Coronary artery (tissue), 2 donors: ENCODE data around the gene PRELP.

Experiments used
- DNase-seq: peaks from one replicate; pipeline ENCODE4 v3.0.0-alpha.2; 2017; ENCODE audit warnings: low spot score
- H3K27ac ChIP-seq, 2 donors: fragments of 200-600 bp; sonication (generic); one replicate each; pipeline ENCODE4 v1.5.1; 2016 to 2019
- H3K4me3 ChIP-seq: fragments of 200-600 bp; sonication (generic); 2 replicates; pipeline ENCODE4 v1.5.1; 2016; ENCODE audit warnings: mild to moderate bottlenecking, moderate library complexity
- CTCF ChIP-seq: fragments of 200-600 bp; sonication (generic); IDR thresholded peaks from one replicate; pipeline ENCODE4 v1.5.1; 2019; ENCODE audit warnings: antibody characterized with exemption

Gene PRELP

GRCh38 chr1:203437696-203438315 lies 37.8 kb upstream of the PRELP start:
- no peak for TF ChIP-seq CTCF
- Histone ChIP-seq H3K27ac (no peak overlapping the region), H3K4me3 (no peak overlapping the region)
- DNase-seq = peak; percentile 67

- H3K27ac ChIP-seq = peak overlapping the region in 1 of 2 donors; percentile 80
- DNase-seq = no peak
- TF ChIP-seq CTCF = no peak
- no peak overlapping the region for H3K4me3 ChIP-seq
Measured at GRCh38 chr1:203439131-203439730, 36.4 kb upstream of the PRELP start.

- peak; percentile 54 for TF ChIP-seq CTCF
- peak; percentile 91 for DNase-seq
Measured at GRCh38 chr1:203440771-203441170, 34.8 kb upstream of the PRELP start.

GRCh38 chr1:203441766-203442165 lies 33.8 kb upstream of the PRELP start:
- H3K4me3 ChIP-seq = no peak overlapping the region
- DNase-seq = no peak

More at GRCh38 chr1:203440771-203441170, 34.8 kb upstream of the PRELP start:
- no peak overlapping the region for H3K4me3 ChIP-seq
- H3K27ac ChIP-seq = peak overlapping the region; percentile 70 to 80

GRCh38 chr1:203442821-203443220 lies 32.8 kb upstream of the PRELP start:
- TF ChIP-seq CTCF = no peak
- no peak for DNase-seq
- H3K27ac ChIP-seq = peak overlapping the region; percentile 32 to 80
- no peak overlapping the region for H3K4me3 ChIP-seq

More at GRCh38 chr1:203441766-203442165, 33.8 kb upstream of the PRELP start:
- peak overlapping the region; percentile 70 to 80 for H3K27ac ChIP-seq
- TF ChIP-seq CTCF = no peak

GRCh38 chr1:203443296-203443695 lies 32.3 kb upstream of the PRELP start:
- no peak for DNase-seq
- Histone ChIP-seq H3K27ac (peak overlapping the region; percentile 21 to 80), H3K4me3 (no peak overlapping the region)
- no peak for TF ChIP-seq CTCF

GRCh38 chr1:203444171-203444576 lies 31.4 kb upstream of the PRELP start:
- no peak for TF ChIP-seq CTCF
- H3K4me3 ChIP-seq = no peak overlapping the region
- DNase-seq = no peak
- peak overlapping the region in 1 of 2 donors; percentile 80 for H3K27ac ChIP-seq
